Measurements from ENCODE around the gene MZT1.
"Not testable (repeated sequence)": the region's sequence is repeated elsewhere in the genome, so short reads cannot be mapped to it uniquely, and the experiment has no call there.

The MZT1 gene

GRCh38 chr13:72727417-72728289 is at the start of gene MZT1, which contains the start of gene BORA:
Gene MZT1, minus strand, starts transcription at chr13:72727629. Its CDS starts 27 bp downstream, at chr13:72727602.
Gene BORA, plus strand, starts transcription at chr13:72727923. Its CDS starts 1,018 bp downstream, at chr13:72728941.
- DNase-seq: peak; percentile 94

GRCh38 chr13:72774019-72774418 is 46.6 kb upstream of the MZT1 start:
- DNase-seq: no peak

- no peak for DNase-seq
Measured at GRCh38 chr13:72763411-72763810, 36.0 kb upstream of the MZT1 start.

- no peak for DNase-seq
Measured at GRCh38 chr13:72760189-72760588, 32.8 kb upstream of the MZT1 start.

- DNase-seq: no peak
Measured at GRCh38 chr13:72757792-72758535, 30.5 kb upstream of the MZT1 start.

GRCh38 chr13:72754111-72754510 is 26.7 kb upstream of the MZT1 start:
- no peak for DNase-seq

GRCh38 chr13:72751220-72751619 is 23.8 kb upstream of the MZT1 start:
- DNase-seq: no peak

- DNase-seq: no peak
Measured at GRCh38 chr13:72745260-72745659, 17.8 kb upstream of the MZT1 start.

GRCh38 chr13:72740015-72740414 is 12.6 kb upstream of the MZT1 start:
- DNase-seq: no peak

- no peak for DNase-seq
Measured at GRCh38 chr13:72737033-72737432, 9.6 kb upstream of the MZT1 start.

GRCh38 chr13:72728290-72728605 is 819 bp upstream of the MZT1 start:
- no peak for DNase-seq

- no peak for DNase-seq
Measured at GRCh38 chr13:72726726-72727416, 558 bp downstream of the MZT1 start.

- DNase-seq: not testable (repeated sequence)
Measured at GRCh38 chr13:72726185-72726584, 1.2 kb downstream of the MZT1 start.

GRCh38 chr13:72716776-72717175 is 10.7 kb downstream of the MZT1 start:
- DNase-seq: no peak

GRCh38 chr13:72700509-72700908 is 26.9 kb downstream of the MZT1 start:
- DNase-seq: no peak

GRCh38 chr13:72698164-72698563 is 29.3 kb downstream of the MZT1 start:
- DNase-seq: no peak

GRCh38 chr13:72696579-72696978 is 30.9 kb downstream of the MZT1 start:
- DNase-seq: no peak

GRCh38 chr13:72694314-72694713 is 33.1 kb downstream of the MZT1 start:
- DNase-seq: no peak

- DNase-seq: no peak
Measured at GRCh38 chr13:72693832-72694231, 33.6 kb downstream of the MZT1 start.

- DNase-seq: no peak
Measured at GRCh38 chr13:72692884-72693514, 34.4 kb downstream of the MZT1 start.

- DNase-seq: no peak
Measured at GRCh38 chr13:72689181-72689696, 38.2 kb downstream of the MZT1 start.

- no peak for DNase-seq
Measured at GRCh38 chr13:72686766-72687165, 40.7 kb downstream of the MZT1 start.

- DNase-seq: no peak
Measured at GRCh38 chr13:72680353-72680752, 47.1 kb downstream of the MZT1 start.
